ENCODE measurements around the gene PTPRN2.

PTPRN2 gene

DNA sequence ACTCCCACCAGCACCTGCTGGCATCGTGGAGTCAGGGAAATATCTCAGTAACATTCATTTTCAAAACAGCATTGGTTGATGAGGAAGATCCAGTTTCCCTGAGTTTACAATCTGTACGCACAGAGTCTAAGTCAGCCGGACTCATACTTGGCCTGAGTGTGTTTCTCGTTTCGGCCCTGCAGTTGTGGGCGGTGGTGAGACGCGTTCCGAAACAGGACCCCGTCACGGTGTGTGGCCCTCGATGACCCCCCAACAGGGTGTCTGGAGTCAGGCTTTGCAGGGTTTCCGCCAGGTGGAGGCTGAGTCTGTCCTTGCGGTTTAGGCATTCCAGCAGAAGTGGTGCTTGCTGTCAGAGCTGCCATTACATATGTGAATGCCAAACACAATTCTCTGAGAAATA is 933.3 kb downstream of the PTPRN2 start:
- DNase-seq (ENCODE audit: low read depth in 2 of 2) = no peak

- no peak for DNase-seq (ENCODE audit: low read depth in 2 of 2)
These were observed 933.8 kb downstream of the PTPRN2 start for GRCh38 chr7:157653827-157654207.

DNA sequence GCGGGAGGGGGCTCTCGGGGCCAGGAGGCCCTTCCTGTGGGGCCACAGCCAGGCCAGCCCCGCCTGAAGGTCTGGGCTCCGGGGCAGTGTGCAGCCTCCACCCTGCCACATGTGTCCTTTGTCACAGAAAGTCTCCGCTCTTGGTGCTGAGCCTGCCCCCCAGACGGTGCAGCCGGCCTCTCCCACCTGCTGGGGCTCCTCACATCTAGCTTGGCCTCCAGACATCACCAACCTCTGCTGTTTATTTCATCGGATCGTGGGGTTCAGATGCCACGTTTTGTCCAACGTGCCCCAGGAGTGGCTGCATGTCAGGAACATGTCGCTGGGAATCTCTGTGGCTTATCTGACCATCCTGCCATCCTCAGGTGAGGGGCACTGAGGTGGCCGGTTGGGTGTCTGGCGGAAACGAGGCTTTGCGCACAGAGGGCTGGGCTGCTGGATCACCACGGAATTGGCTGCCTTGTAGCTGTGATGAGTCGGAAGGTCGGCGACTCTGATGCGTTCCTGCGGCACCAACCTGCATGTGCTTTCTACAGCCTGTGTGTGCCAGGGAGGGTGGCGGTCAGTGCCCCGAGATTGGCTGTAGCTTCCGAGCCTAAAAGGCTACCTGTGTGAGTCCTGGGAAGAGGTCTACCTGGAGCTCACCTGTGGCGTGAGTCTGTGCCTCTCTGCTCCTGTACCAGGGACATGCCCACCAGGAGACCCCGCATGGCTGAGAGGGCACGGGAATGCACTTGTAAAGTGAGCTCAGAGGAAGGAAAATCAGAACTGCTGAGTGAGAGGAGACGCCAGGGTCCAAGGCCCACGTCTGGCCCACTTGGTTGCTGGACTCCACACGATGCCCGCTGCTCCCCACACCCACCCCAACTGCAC is 934.4 kb downstream of the PTPRN2 start:
- DNase-seq (ENCODE audit: low read depth in 2 of 2) = no peak

DNA sequence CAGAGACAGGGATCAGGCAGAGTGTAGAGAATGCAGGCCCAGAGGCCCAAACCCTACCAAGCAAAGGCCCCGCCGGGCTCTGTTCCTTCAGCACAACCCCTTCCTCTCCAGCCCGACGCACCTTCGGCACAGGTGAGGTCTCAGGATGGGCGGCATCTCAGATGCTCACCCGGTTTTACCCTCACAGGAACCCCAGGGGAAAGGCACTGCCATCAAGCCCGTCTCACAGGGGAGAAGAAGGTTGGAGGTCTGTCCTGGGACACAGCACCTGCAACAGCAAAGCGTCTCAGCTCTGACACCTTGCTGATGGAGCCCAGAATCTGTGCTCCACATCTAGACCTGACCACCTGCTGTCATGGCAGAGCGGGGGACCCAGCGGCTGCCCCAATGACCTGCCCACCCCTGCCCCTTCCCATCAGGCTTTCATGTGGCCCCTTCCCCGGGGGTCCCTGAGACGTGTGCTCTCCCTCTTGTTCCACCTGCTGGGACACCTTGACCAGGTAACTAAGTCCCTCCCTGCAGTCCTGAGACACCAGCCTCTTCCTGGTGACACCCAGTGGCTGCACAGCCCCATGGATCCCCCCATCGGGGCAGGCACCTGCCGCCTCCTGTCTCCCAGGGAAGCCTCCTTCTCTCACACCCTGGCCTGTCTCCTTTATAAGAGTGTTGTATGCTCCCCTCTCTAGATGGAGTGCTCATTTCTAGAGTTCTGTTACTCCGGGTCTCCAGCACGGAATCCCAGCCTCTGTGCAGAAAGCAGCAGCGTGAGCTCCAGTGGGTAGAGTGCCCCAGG is 935.3 kb downstream of the PTPRN2 start:
- no peak for DNase-seq (ENCODE audit: low read depth in 2 of 2)

GRCh38 chr7:157651366-157652160 is 936.1 kb downstream of the PTPRN2 start:
- DNase-seq (ENCODE audit: low read depth in 2 of 2) = no peak

- no peak for DNase-seq (ENCODE audit: low read depth in 2 of 2)
These were observed 936.8 kb downstream of the PTPRN2 start for GRCh38 chr7:157650801-157651200.

DNA sequence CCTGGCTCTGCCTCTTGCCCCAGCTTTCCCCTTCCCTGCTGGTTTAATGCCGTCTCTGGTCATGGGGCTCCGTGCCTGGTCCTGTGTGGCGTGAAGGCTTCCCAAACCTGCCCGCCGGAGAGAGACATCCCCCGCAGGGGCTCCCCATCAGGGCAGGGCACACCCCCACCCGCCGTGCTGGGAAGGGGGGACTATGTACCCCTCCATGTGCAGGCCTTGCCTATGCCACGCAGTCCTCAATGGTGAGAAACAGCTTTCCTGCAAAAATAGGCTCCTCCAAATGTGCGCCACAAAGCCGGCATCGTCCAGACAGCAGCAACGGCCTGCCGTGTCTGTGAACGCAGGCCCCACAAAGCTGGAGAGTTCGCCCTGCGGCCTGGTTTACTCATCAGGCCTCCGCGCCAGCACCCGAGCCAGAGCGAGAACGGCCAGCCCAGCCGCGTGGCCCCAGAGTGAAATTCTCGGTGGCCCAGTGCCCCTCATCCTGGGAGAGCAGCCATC is 937.4 kb downstream of the PTPRN2 start:
- no peak for DNase-seq (ENCODE audit: low read depth in 2 of 2)

DNA sequence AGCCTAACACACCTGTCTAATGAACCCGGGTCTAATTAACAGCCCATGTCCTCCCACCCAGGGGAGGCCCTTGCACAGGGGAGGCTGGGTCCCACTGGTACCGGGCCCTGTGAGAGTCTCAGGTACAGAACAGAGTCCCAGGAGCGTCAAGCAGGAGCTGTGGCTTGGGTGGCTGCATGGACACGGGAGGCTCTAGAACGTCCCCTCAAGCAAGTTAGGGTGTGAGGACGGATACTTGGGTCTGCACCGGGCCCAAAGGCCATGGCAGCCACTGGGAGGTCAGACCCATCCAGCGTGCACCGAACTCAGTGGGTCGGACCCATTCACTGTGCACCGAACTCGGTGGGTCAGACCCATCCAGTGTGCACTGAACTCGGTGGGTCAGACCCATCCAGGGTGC is 941.1 kb downstream of the PTPRN2 start:
- no peak for DNase-seq (ENCODE audit: low read depth in 2 of 2)

- DNase-seq (ENCODE audit: low read depth in 2 of 2) = no peak
These were observed 942.1 kb downstream of the PTPRN2 start for GRCh38 chr7:157645539-157645938.

DNA sequence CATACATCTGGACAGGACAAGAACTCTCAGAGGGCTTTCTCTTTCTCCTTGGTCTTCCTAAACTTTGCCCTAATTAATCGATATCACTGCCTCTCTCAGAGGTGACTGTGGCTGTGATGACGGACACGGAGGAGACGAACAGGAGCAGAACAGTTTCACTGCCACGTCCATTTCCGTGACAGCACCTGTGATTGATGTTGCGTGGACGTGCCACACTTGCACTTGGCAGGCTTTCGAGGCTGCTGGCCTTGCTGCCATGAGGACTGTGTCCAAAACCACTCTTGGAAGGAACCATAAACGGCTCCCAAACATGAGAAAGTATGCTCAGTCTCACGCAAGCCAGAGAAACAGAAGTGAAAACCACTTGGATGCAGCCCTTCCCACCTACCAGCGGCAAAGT is 942.7 kb downstream of the PTPRN2 start:
- no peak for DNase-seq (ENCODE audit: low read depth in 2 of 2)

DNA sequence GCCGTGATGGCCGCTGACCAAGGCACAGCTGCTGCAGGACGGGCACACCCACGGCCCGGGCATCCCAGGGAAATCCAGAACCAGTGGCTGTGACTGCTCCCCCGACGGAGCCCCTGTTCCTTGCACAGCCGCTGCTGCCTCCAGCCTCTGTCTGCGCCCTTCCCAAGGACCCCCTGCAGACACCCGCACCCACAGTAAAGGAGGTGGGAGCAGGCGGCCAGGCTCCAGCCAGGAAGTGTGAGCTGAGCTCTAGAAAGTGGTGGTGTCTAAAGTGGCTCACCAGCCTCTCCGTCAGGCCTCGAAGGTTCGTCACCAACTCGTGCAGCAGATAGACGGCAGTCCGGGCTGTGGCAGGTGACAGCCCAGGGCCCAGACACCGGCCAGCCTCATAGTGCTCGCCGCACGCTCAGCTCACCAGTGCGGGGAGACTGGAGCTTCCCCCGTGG is 944.1 kb downstream of the PTPRN2 start:
- DNase-seq (ENCODE audit: low read depth in 2 of 2) = no peak

DNA sequence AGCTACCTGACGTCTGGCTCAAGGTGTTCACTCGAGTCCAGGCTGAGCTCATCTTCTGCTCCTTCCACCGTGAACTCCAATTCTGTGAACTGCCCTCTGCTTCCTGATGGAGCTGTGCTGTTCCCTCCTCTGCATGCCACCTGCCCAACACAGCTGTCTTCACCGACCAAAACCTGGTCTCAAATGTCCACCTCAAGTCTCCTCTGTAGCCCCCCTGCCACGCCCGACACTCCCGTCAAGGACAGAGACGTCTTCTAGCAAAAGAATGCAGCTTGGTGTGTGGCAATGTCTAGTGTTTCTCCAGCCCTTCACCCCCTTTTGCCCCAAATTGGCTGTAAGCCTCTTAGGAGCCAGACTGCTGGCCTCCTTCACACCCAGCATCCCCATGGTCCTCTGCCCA is 945.8 kb downstream of the PTPRN2 start:
- DNase-seq (ENCODE audit: low read depth in 2 of 2) = no peak

DNA sequence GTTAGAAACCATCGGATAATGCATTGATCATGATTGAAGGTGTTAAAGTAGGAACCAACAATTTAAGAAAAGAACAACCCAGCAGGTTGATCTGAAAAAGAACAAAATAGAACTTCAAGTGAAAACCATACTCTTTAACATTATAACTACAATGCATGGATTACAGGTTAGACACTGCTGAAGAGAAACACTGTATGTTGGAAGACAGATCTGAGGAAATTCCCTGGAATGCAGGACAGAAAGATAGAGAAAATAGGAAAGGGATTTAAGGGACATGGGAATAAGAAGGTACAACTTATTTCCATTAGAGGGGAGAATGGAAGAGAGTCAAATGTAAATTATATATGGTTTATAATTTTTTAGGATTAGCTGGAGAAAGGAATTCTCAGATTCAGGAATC is 947.5 kb downstream of the PTPRN2 start:
- no peak for DNase-seq (ENCODE audit: low read depth in 2 of 2)

DNA sequence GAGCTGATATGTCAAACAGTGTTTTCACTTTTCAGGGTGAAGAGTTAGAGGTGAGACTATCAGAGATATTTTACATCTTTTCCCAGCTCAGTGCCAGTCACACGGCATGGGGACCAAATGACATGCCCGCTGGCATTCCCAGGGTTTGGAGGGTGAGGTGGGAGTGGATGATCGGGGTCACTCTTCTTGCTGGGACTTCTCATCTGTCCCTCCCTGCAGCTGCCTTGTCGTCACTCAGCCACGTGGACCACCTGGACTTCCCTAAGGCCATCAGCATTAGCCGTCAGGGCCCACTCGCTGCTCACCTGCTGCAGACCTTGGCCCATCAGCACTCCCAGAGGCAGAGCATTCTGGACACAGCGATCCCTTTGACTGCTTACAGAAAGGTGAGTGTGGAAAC is 949.1 kb downstream of the PTPRN2 start:
- DNase-seq (ENCODE audit: low read depth in 2 of 2) = no peak

DNA sequence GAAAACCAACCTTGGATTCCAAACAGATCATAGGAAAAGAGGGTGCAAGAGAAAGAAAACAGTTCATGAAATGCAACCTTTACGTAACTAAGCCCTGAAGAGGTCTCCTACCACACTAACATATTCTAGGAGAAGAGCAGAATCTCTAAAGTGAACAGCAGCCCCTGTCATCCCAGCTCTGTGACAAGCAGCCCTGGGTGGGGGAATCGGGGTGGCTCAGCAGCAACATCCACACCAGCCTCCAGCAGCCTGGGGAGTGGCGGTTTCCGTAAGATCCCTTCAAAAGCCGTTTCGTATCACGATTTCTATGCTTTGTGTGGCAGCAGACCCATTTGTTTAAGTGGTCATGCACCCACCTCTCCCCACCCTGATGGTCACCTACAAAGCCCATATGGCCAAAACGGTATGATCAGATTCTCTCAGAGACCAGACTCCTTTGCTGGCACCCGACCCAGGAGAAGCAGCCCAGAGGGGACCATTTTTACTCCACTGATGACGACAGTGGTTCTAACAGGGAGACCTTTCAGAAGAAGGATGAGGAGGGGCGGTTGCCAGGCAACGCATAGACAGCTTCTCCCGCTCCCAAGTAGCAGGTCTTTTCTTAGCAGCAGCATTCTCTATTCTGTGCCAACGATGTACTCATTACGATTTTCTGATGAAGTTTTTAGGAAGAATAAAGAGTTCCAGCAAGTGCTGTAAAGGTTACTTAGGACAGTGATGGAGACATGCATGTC is 950.2 kb downstream of the PTPRN2 start:
- no peak for DNase-seq (ENCODE audit: low read depth in 2 of 2)

GRCh38 chr7:157635669-157636068 is 952.0 kb downstream of the PTPRN2 start:
- no peak for DNase-seq (ENCODE audit: low read depth in 2 of 2)

GRCh38 chr7:157635148-157635500 is 952.5 kb downstream of the PTPRN2 start:
- DNase-seq (ENCODE audit: low read depth in 2 of 2) = no peak

DNA sequence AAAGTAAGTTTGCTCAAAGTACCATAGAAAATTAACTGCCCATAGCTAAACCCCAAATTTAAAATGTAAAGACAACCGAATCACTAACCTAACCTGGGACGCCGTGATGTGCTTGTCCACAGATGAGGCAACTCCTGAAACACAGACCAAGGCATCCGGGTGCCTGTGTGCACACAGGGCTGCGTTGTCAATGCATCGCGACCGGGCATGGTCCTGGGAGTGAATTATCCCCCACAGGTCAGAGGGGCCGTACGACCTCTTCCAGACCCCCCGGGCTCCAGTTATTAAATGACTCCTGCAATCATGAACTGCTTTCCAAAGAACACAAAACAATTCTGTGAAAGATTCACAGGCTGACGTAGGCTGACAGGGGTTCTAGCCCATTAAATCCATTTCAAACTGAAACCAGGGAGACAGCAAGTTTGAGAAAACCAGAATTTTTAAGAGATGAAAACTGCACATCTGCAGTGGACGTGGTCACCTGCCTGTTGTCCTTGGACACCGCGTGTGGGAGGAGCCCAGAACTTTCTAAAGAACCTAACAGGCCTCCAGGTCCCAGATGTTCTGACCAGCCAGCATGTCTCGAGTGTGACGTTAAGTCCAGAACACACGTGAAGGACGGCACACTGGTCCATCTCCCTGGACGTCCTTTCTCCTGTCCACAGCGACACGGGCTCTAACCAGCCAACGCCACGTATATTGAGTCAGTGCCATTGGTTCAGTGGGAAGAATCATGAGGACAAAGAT is 953.0 kb downstream of the PTPRN2 start:
- DNase-seq (ENCODE audit: low read depth in 2 of 2) = no peak

DNA sequence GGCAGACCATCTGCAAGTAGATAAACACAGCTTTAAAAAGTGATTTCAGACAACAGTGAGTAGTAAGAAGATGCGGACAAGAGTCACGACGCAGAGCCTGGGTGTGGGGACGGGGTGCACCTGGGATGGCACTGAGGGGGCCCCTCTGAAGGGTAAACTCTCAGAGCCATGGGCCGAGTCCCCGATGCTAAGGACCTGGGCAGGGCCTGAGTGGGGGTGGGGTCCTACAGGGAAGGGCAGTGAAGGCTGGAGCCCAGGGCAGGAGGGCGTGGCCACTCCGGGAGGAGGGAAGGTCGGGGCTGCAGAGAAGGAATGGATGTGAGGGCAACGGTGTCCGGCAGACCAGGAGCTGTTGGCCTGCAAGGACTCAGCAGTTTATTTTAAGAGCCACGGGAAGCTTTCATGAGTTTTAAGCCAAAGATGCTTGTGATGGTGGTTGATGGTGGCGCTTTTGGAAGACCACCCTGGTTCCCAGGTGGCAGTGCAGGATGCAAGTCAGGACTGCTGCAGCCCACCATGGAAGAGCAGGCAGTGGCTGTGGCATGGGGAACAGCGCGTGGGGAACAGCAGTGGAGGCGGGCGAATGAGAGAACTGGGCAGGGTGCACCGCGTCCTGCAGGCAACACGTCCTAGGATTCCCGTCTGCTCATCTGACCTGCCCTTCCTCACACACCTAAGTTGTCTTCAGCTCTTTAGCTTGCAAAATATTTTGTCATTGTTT is 954.0 kb downstream of the PTPRN2 start:
- no peak for DNase-seq (ENCODE audit: low read depth in 2 of 2)

GRCh38 chr7:157630301-157630853 is 957.2 kb downstream of the PTPRN2 start:
- DNase-seq (ENCODE audit: low read depth in 2 of 2) = no peak
